Measurements from ENCODE around the gene PSMD2. TPM values are rescaled to one million over a fixed set of nuclear protein-coding genes. Genes with fewer than 3 reads are reported as not detected.
"Not testable (repeated sequence)": the region's sequence is repeated elsewhere in the genome, so short reads cannot be mapped to it uniquely, and the experiment has no call there.

The PSMD2 gene
- total and polyA plus RNA-seq, 2 of the 8 experiments (the other 6 are each of a cell fraction or from before 2014, with no cell fraction given), result 350 to 363 TPM

DNA sequence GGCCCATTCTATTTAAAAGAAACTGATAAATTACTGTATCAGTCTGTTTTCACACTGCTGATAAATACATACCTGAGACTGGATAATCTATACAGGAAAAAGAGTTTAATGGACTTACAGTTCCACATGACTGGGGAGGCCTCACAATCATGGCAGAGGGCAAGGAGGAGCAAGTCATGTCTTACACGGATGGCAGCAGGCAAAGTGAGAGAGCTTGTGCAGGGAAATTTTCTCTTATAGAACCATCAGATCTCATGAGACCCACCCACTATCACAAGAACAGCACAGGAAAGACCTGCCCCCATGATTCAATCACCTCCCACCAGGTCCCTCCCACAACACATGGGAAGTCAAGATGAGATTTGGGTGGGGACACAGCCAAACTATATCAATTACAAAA is 31.8 kb upstream of the PSMD2 start:
- H4K5ac ChIP-seq (ENCODE audit: insufficient read length, low read depth, low read length); H3K9me3 ChIP-seq (ENCODE audit: insufficient read depth in 2 of 2, low read depth in 1 of 2, low read length in 1 of 2); H3K56ac ChIP-seq (replicated peaks; ENCODE audit: insufficient read length, low read depth, low read length); H3K9ac ChIP-seq (replicated peaks in 1 of 4; ENCODE audit: extremely low read depth in 1 of 4, low read depth in 3 of 4, low read length in 3 of 4); H4K8ac ChIP-seq (ENCODE audit: extremely low read depth, insufficient read depth, low read length); H3K4me3 ChIP-seq (ENCODE audit: extremely low read depth in 1 of 4, insufficient read depth in 2 of 4, low read depth in 3 of 4, low read length in 4 of 4); H2BK5ac ChIP-seq (ENCODE audit: low read depth, low read length); DNase-seq (ENCODE audit: low read depth in 1 of 2, low spot score in 2 of 2); H2BK12ac ChIP-seq (ENCODE audit: low read depth, low read length); H2AK5ac ChIP-seq (ENCODE audit: low read depth, low read length); H4K91ac ChIP-seq (replicated peaks; ENCODE audit: insufficient read length, low read length); H3K18ac ChIP-seq (ENCODE audit: extremely low read depth, low read length); H2BK20ac ChIP-seq (ENCODE audit: low read length); H3K79me2 ChIP-seq (ENCODE audit: control insufficient read depth in 1 of 2, insufficient read depth in 2 of 2, low read length in 2 of 2); H3K4ac ChIP-seq (replicated peaks; ENCODE audit: insufficient read length, low read depth, low read length); H2AFZ ChIP-seq (ENCODE audit: low read length); H2BK120ac ChIP-seq (replicated peaks; ENCODE audit: low read depth, low read length); H3K23ac ChIP-seq (ENCODE audit: insufficient read length); H3K4me2 ChIP-seq (ENCODE audit: insufficient read depth in 1 of 2, low read depth in 2 of 2, low read length in 2 of 2); H3K79me1 ChIP-seq (ENCODE audit: low read depth, low read length); H3K36me3 ChIP-seq (ENCODE audit: control insufficient read depth in 2 of 4, insufficient read depth in 4 of 4, low read length in 3 of 4); H3K14ac ChIP-seq (ENCODE audit: insufficient read length); H2BK15ac ChIP-seq (ENCODE audit: low read length); H4K20me1 ChIP-seq (replicated peaks in 1 of 2; ENCODE audit: control insufficient read depth in 1 of 2, insufficient read depth in 2 of 2, low read length in 2 of 2); H3K4me1 ChIP-seq (replicated peaks in 1 of 4; ENCODE audit: control insufficient read depth in 3 of 4, insufficient read depth in 4 of 4, low read length in 3 of 4); H3K27ac ChIP-seq (ENCODE audit: low read depth, low read length); FAIRE-seq; H3K23me2 ChIP-seq (ENCODE audit: low read depth, low read length): not testable (repeated sequence)
- WGBS, 2 experiments (ENCODE audit: extremely low coverage in 1 of 2, insufficient coverage in 1 of 2, insufficient read length in 1 of 2, insufficient replicate concordance in 2 of 2, low coverage in 1 of 2, low lambda C conversion rate in 2 of 2, missing lambda C conversion rate in 1 of 2), result 67% methylated on average over 1 of the region's 1 CpG; no CpG with 5 or more reads in 1 of the 2 experiments
- CTCF ChIA-PET (ENCODE audit: partially characterized antibody), result interaction anchor here (1.3 to 7.3 kb wide), 2 partner anchors 17 to 363 kb away, joined by 4 to 29 read pairs; partner anchors contain the start of gene EEF1AKMT4
- POLR2A ChIA-PET (ENCODE audit: partially characterized antibody), result interaction anchor here (0.6 kb wide), 1 partner anchor 401 kb away, joined by 3 read pairs; no protein-coding TSS in a partner anchor
- H3K27me3 ChIP-seq (replicated peaks in 1 of 4; ENCODE audit: control insufficient read depth in 3 of 4, extremely low read depth in 1 of 4, insufficient read depth in 3 of 4, low read length in 3 of 4), result peaks cover 6 to 13% (median 12%) of the 10 kb centered on the region in 4 experiments

Measured in H1 (cell line).